Glomerular endothelial cell (primary cell): ENCODE measurements around the gene CSNK1E. TPM values are rescaled to one million over a fixed set of nuclear protein-coding genes. Genes with fewer than 3 reads are reported as not detected.

ENCODE experiments used
- DNase-seq: peaks from one replicate; pipeline ENCODE4 v3.0.0-alpha.2; 2011; ENCODE audit warnings: low read depth, low spot score; ENCODE audit errors: extremely low read depth
- total RNA-seq: library from RNA; depleted of rRNA; stranded (reverse); fragments of >200 nt; gene quantifications from 2 replicates; pipeline ENCODE4 v1.2.3, GENCODE V29; 2015

Gene CSNK1E
- total RNA-seq, 1 donor from 2014 or later: 187 TPM

DNA sequence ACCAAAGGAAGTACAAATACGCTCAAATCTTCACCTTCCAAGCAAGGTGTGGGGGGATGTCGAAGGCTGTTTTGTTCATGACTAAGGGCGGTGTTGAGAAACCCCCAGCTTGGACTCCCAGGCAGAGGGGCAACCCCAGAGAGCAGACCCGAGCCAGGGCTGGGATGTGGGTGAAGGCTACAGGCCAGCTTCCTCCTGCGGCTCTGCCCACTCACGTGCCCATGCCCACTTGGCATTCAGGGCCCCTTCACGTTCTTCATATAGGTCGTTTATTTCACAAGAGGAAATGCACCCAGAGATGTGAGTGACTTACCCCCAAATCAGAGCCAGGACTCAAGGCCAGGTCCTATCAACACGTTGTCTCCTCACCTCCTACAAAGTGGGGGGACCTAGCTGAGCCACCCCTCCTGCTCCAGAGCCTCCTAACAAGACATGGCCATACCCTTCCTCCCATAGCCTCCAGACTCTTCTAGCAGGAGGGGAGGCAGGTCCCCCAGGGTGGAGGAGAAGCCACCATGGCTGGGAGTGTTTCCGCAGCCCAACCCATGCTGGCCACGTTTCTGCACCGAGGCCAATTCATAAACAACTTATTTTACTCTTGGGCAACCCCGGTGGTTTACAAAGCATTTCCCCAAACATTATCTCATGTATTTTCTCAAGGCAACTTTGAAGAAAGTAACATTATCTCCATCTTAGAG is 66.4 kb downstream of the CSNK1E start:
- DNase-seq: no peak

DNA sequence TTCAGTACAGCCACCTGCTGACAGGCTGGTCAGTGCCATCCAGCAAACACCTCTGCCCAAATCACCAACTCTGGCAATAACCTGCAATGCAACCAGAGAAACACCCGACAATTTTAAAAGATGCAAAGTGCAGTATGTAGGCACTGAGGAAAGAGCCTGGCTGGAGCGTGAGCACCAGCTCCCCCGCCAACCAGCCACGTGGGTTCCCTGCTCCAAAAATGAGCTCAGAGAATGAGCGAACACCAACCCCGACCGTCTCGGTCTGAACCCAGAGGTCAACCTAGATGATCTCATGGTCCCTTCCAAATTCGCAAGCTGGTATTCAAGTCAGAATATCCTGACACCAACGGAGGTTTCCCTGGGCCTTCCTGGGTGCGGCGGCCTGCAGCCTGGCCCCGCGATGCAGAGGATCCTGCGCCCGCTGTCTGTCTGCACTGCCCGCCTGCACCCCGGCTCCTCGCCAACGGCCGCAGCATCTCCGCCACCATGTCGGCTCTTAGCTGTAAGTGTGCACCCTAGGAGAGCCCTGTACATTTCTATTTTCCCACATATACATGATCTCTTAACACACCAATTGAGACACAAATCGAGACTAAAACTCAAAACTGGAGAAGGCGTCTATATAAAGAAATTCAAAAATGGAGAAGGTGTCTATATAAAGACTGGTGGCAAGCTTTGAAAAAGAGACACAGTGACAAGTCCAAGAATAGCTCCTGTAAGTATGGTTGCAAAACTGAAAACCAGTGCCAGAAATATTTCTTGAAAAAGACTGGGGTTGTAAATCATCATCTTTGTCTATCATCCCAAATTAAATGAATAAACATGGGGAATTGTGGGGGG is 67.2 kb downstream of the CSNK1E start:
- DNase-seq: no peak

DNA sequence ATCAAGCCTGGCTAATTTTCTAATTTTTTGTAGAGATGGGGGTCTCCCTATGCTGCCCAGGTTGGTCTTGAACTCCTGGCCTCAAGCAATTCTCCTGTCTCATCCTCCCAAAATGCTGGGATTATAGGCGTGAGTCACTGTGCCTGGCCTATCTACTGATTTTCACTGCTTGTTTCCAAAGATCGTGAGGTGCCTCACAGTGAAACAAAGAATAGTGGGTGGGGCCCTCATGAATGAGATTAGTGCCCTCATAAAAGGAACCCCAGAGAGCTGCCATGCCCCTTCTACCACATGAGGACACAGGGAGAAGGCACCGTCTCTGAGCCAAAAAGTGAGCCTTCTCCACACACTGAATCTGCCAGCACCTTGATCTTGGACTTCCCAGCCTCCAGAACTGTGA is 67.9 kb downstream of the CSNK1E start:
- DNase-seq: no peak

DNA sequence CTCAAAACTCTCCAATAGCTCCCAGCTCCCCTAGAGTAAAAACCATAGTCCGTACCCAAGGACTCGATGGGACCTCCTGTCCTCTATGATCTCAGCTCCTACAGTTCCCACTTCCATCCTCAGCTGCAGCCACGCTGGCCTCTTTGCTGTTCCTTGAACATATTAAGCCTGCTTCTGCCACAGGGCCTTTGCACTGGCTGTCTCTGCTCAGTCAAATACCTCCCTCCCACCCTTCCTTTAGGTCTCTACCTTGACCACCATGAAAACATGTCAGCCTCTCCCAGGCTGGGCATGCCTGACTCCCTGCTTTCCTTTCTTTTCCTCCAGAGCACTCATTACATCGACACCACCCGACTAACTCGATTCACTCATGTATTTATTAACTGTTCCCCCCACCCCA is 69.0 kb downstream of the CSNK1E start:
- no peak for DNase-seq

DNA sequence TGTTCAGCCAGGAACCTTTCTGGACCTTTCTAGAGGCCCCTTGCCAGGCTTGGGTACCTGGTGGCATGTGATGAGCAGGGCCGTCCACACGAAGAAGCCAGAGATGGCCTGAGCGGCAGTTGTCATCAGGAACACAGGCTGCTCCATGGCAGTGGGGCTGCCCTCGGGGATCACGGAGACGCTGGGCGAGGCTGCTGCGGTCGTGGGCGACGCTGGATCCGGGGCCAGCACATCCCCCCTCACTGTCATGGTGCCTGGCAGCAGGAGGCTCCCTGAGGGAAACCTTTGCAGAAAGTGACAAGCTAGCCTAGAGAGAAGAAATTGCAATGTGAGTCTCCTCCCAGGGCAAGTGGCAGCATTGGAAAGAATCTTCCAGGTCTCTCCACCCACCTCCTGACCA is 69.5 kb downstream of the CSNK1E start:
- DNase-seq: no peak

DNA sequence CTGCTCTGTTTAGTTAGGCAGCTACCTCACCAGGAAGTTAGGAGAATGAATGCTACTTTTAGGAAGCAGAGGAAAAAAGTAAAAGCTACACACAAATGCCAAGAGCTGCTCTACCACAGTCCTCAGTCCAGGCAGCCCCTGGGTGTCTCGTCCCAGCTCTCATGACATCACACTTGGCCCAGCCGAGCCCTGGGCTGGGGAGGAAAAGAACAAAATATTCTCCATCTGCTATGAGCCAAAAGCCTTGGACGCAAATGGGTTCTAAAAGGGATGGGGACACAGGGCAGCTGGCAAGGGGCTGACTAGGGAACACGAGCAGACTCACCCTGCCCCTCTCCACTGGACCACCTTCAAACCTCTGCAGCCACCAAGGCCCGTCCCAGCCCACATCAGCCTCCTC is 70.5 kb downstream of the CSNK1E start:
- DNase-seq: no peak

DNA sequence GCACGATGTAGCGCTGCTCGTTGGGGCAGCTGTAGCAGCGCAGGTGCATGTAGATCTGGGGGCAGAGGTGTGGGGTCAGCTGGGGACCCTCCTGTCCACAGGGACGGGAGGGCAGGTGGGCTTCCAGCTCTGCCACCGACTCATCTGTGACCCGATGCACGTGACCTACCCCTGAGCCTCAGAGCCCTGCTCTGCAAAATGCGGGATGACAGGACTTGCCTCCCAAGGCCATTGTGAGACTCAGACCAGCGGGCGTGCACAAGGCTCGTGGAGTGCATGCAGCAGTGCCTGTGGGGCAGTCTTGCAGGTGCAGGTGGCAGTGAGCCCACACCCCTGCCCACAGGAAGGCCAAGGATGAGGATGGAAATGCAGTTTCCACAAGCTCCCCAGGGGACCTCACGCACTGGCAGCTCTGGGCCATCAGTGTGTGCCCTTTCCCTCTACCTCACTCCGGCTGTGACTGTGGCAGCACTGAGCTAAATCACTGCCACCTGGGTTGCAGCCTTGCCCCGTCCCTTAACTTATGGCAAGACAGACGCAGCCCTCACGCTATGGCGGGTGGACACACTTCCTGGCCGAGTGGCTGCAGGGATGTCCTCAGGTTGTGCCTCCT is 71.1 kb downstream of the CSNK1E start:
- no peak for DNase-seq

DNA sequence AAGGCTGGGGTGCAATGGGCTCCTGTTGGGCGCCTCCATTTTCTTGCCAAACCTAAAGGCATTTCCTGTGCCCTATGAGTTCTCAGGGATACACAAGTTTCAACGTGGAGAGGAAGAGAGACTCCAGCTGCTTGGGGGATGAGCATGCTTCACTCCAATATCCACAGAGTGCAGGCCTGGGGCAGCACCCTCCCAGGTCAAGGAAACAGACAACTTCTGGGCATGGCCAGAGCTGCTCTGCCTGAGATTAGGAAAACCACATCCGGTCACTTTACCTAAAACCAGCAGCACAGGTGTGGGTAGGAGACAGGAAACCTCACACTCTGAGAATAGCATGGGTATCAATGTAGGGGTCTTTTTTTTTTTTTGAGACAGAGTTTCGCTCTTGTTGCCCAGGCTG is 73.1 kb downstream of the CSNK1E start:
- DNase-seq: no peak

DNA sequence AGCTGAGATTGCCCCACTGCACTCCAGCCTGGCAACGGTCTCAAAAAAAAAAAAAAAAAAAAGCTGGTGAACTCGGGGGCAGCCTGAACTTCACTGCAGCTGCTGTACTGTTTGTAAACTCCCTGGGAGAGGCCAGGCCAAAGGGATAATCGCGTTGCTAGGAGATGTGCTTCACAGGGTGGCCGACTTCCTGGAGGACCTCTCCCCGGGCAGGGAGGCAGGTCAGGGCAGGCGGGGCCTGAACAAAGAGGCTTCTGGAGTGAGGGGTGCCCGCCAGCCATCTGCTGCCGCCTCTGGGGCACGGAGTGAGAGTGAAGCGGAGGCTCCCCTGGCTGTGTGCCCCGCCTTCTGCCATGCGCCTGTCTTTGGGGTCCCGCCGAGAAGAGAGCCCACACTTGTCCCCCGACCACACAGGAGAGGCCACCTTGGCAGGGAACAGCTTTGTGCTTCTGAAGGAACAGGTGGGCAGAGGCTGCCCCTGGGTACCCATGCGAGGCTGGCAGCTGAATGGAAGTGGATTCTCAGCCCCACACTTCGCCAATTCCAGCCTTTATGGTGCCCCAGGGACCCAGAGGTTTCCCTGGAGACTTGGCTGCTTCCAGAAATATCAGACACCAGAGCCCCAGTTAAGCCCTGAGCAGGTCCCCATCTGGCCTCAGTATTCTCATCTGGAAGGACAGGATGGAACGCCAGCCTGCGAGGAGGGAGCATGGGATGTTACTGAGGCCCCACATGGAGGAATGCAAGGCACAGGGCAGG is 74.0 kb downstream of the CSNK1E start:
- DNase-seq: no peak

DNA sequence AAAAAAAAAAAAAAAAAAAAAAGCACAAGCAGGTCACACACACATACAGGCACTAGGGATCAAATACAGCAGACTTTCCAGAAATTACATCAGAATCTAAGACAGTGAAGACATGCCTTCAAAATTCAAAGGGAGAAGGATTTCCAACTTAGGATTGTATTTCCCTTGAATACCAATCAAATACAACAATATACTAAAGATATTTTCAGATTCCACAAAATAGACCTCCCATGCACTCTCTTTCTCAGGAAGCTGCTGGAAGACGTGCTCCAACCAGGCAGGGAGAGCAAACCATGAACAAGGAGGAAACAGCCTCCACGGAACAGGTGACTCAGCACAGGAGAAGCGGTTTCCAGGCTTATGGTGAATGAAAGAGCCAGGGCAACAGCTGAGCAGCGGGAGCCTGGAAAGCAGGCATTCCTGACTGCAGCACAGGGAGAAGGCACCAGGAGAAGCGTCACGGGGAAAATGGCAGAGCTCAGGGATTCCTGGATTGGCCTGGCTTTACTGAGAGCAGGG is 76.4 kb downstream of the CSNK1E start:
- no peak for DNase-seq

Other genes starting within 250 kb of the CSNK1E start
- gene SLC16A8, start 233.2 kb downstream of the CSNK1E start, total RNA-seq: not detected in 2 replicates
- 0.24 and 0.93 TPM in 2 replicates for gene BAIAP2L2, start 206.7 kb downstream of the CSNK1E start, total RNA-seq
- gene PLA2G6, start 135.6 kb downstream of the CSNK1E start, total RNA-seq: 4.7 and 7.6 TPM in 2 replicates
- 91.0 and 119 TPM in 2 replicates for gene MAFF, start 115.4 kb downstream of the CSNK1E start, total RNA-seq
- gene TMEM184B, start 44.4 kb downstream of the CSNK1E start, total RNA-seq: 128 and 165 TPM in 2 replicates
- not detected in 2 replicates for gene KCNJ4, start 137.8 kb upstream of the CSNK1E start, total RNA-seq
- gene KDELR3, start 150.7 kb upstream of the CSNK1E start, total RNA-seq: 36.2 and 61.1 TPM in 2 replicates
- gene DDX17, start 188.9 kb upstream of the CSNK1E start, total RNA-seq: 214 and 364 TPM in 2 replicates